Activated T-helper 17 cell treated with anti-CD3 and anti-CD28 coated beads, Interleukin-2, amount 50 U/mL, for 72 hours (primary cell): ENCODE measurements around the gene DOCK4. TPM values are rescaled to one million over a fixed set of nuclear protein-coding genes. Genes with fewer than 3 reads are reported as not detected.
A peak's percentile ranks its signal among the peaks of the same experiment; 100 is the strongest.

Experiments
- ATAC-seq: fragments of 150-1000 bp; cut with Tn5 transposase; replicated peaks from 2 replicates; pipeline ENCODE4 v1.10.0; 2021; ENCODE audit warnings: mild to moderate bottlenecking, moderate library complexity
- H3K27ac Mint-ChIP-seq: one replicate; pipeline ENCODE4 v1.8.0; 2022; ENCODE audit warnings: mixed read lengths
- H3K27me3 Mint-ChIP-seq: one replicate; pipeline ENCODE4 v1.8.0; 2022; ENCODE audit warnings: mixed read lengths
- H3K36me3 Mint-ChIP-seq: one replicate; pipeline ENCODE4 v1.8.0; 2022; ENCODE audit warnings: low read depth, mild to moderate bottlenecking, mixed read lengths
- H3K4me1 Mint-ChIP-seq: one replicate; pipeline ENCODE4 v1.8.0; 2022; ENCODE audit warnings: mixed read lengths
- H3K4me3 Mint-ChIP-seq: one replicate; pipeline ENCODE4 v1.8.0; 2022; ENCODE audit warnings: mild to moderate bottlenecking, mixed read lengths
- H3K9me3 Mint-ChIP-seq: one replicate; pipeline ENCODE4 v1.8.0; 2022; ENCODE audit warnings: mixed read lengths
- total RNA-seq, 2 donors: library from RNA; stranded (reverse); gene quantifications; one replicate each; pipeline ENCODE4 v1.2.3, GENCODE V29; 2022

Gene DOCK4
- total RNA-seq, 2 donors from 2014 or later = 0.50 to 1.5 TPM

GRCh38 chr7:112167147-112167546 is 39.1 kb downstream of the DOCK4 start:
- Mint-ChIP-seq H3K27me3 (peaks cover 15% of the 10 kb centered on the region), H3K4me1 (no peaks in the 10 kb centered on the region)

GRCh38 chr7:112162784-112163506 is 43.3 kb downstream of the DOCK4 start:
- peaks cover 12% of the 10 kb centered on the region for H3K27me3 Mint-ChIP-seq
- no peaks in the 10 kb centered on the region for H3K36me3 Mint-ChIP-seq
- no peak overlapping the region for H3K4me3 Mint-ChIP-seq
- H3K27ac Mint-ChIP-seq = no peak overlapping the region
- H3K4me1 Mint-ChIP-seq = no peaks in the 10 kb centered on the region
- H3K9me3 Mint-ChIP-seq = no peaks in the 10 kb centered on the region
- ATAC-seq = no peak

More at GRCh38 chr7:112167147-112167546, 39.1 kb downstream of the DOCK4 start:
- ATAC-seq = no peak
- no peak overlapping the region for H3K4me3 Mint-ChIP-seq
- no peaks in the 10 kb centered on the region for H3K9me3 Mint-ChIP-seq
- no peaks in the 10 kb centered on the region for H3K36me3 Mint-ChIP-seq
- H3K27ac Mint-ChIP-seq = no peak overlapping the region

- no peak for ATAC-seq
- peaks cover 12% of the 10 kb centered on the region for H3K27me3 Mint-ChIP-seq
- H3K9me3 Mint-ChIP-seq = no peaks in the 10 kb centered on the region
- H3K4me3 Mint-ChIP-seq = no peak overlapping the region
- H3K36me3 Mint-ChIP-seq = no peaks in the 10 kb centered on the region
- H3K27ac Mint-ChIP-seq = no peak overlapping the region
- no peaks in the 10 kb centered on the region for H3K4me1 Mint-ChIP-seq
These were observed 43.9 kb downstream of the DOCK4 start for GRCh38 chr7:112162142-112162766.

- ATAC-seq = no peak
- no peak overlapping the region for H3K27ac Mint-ChIP-seq
- H3K36me3 Mint-ChIP-seq = no peaks in the 10 kb centered on the region
- no peaks in the 10 kb centered on the region for H3K9me3 Mint-ChIP-seq
- peaks cover 16% of the 10 kb centered on the region for H3K27me3 Mint-ChIP-seq
- no peaks in the 10 kb centered on the region for H3K4me1 Mint-ChIP-seq
- no peak overlapping the region for H3K4me3 Mint-ChIP-seq
These were observed 44.7 kb downstream of the DOCK4 start for GRCh38 chr7:112161253-112162141.

GRCh38 chr7:112160771-112161150 is 45.4 kb downstream of the DOCK4 start:
- ATAC-seq = no peak
- peaks cover 16% of the 10 kb centered on the region for H3K27me3 Mint-ChIP-seq
- no peaks in the 10 kb centered on the region for H3K9me3 Mint-ChIP-seq
- H3K27ac Mint-ChIP-seq = no peak overlapping the region
- H3K4me3 Mint-ChIP-seq = no peak overlapping the region
- H3K4me1 Mint-ChIP-seq = no peaks in the 10 kb centered on the region
- no peaks in the 10 kb centered on the region for H3K36me3 Mint-ChIP-seq

- Mint-ChIP-seq H3K4me1 (no peaks in the 10 kb centered on the region), H3K27me3 (peaks cover 18% of the 10 kb centered on the region), H3K9me3 (no peaks in the 10 kb centered on the region), H3K36me3 (no peaks in the 10 kb centered on the region), H3K4me3 (no peak overlapping the region), H3K27ac (no peak overlapping the region)
- ATAC-seq = no peak
These were observed 45.9 kb downstream of the DOCK4 start for GRCh38 chr7:112160130-112160770.

- H3K27ac Mint-ChIP-seq = no peak overlapping the region
- peaks cover 19% of the 10 kb centered on the region for H3K27me3 Mint-ChIP-seq
- ATAC-seq = no peak
- H3K36me3 Mint-ChIP-seq = no peaks in the 10 kb centered on the region
- no peaks in the 10 kb centered on the region for H3K9me3 Mint-ChIP-seq
- no peak overlapping the region for H3K4me3 Mint-ChIP-seq
- H3K4me1 Mint-ChIP-seq = no peaks in the 10 kb centered on the region
These were observed 46.8 kb downstream of the DOCK4 start for GRCh38 chr7:112159351-112159750.

GRCh38 chr7:112157072-112157471 is 49.1 kb downstream of the DOCK4 start:
- no peaks in the 10 kb centered on the region for H3K36me3 Mint-ChIP-seq
- no peak overlapping the region for H3K27ac Mint-ChIP-seq
- H3K27me3 Mint-ChIP-seq = peaks cover 19% of the 10 kb centered on the region
- H3K4me1 Mint-ChIP-seq = no peaks in the 10 kb centered on the region
- peak; percentile 32 for ATAC-seq
- H3K4me3 Mint-ChIP-seq = no peak overlapping the region
- no peaks in the 10 kb centered on the region for H3K9me3 Mint-ChIP-seq

GRCh38 chr7:112156412-112156811 is 49.8 kb downstream of the DOCK4 start:
- Mint-ChIP-seq H3K27ac (no peak overlapping the region), H3K4me1 (no peaks in the 10 kb centered on the region)

GRCh38 chr7:112154690-112155089 is 51.5 kb downstream of the DOCK4 start:
- Mint-ChIP-seq H3K27ac (no peak overlapping the region), H3K9me3 (no peaks in the 10 kb centered on the region), H3K4me3 (no peak overlapping the region), H3K36me3 (no peaks in the 10 kb centered on the region), H3K27me3 (peaks cover 28% of the 10 kb centered on the region), H3K4me1 (no peaks in the 10 kb centered on the region)
- ATAC-seq = no peak

More at GRCh38 chr7:112156412-112156811, 49.8 kb downstream of the DOCK4 start:
- Mint-ChIP-seq H3K27me3 (peaks cover 19% of the 10 kb centered on the region), H3K9me3 (no peaks in the 10 kb centered on the region), H3K4me3 (no peak overlapping the region), H3K36me3 (no peaks in the 10 kb centered on the region)
- no peak for ATAC-seq

GRCh38 chr7:112152186-112152585 is 54.0 kb downstream of the DOCK4 start:
- Mint-ChIP-seq H3K27ac (no peak overlapping the region), H3K27me3 (peaks cover 22% of the 10 kb centered on the region), H3K4me1 (no peaks in the 10 kb centered on the region), H3K9me3 (no peaks in the 10 kb centered on the region), H3K4me3 (no peak overlapping the region), H3K36me3 (no peaks in the 10 kb centered on the region)
- ATAC-seq = no peak

GRCh38 chr7:112150823-112151641 is 55.2 kb downstream of the DOCK4 start:
- peaks cover 19% of the 10 kb centered on the region for H3K27me3 Mint-ChIP-seq
- no peaks in the 10 kb centered on the region for H3K36me3 Mint-ChIP-seq
- H3K4me3 Mint-ChIP-seq = no peak overlapping the region
- no peak overlapping the region for H3K27ac Mint-ChIP-seq
- ATAC-seq = no peak
- no peaks in the 10 kb centered on the region for H3K9me3 Mint-ChIP-seq
- no peaks in the 10 kb centered on the region for H3K4me1 Mint-ChIP-seq

GRCh38 chr7:112149734-112150133 is 56.5 kb downstream of the DOCK4 start:
- Mint-ChIP-seq H3K4me3 (no peak overlapping the region), H3K9me3 (no peaks in the 10 kb centered on the region), H3K4me1 (no peaks in the 10 kb centered on the region), H3K36me3 (no peaks in the 10 kb centered on the region), H3K27me3 (peaks cover 16% of the 10 kb centered on the region), H3K27ac (no peak overlapping the region)
- ATAC-seq = no peak
